ENCODE data around the gene ARMC6.
"Not testable (repeated sequence)": the region's sequence is repeated elsewhere in the genome, so short reads cannot be mapped to it uniquely, and the experiment has no call there.

ARMC6 gene

GRCh38 chr19:19074196-19074882 lies 40.9 kb downstream of the ARMC6 start:
- DNase-seq (ENCODE audit: low read depth), result no peak

- no peak for DNase-seq (ENCODE audit: low read depth)
Measured at GRCh38 chr19:19075126-19075525, 41.7 kb downstream of the ARMC6 start.

GRCh38 chr19:19076476-19076875 lies 43.1 kb downstream of the ARMC6 start:
- DNase-seq (ENCODE audit: low read depth), result no peak

GRCh38 chr19:19077103-19077502 lies 43.7 kb downstream of the ARMC6 start:
- DNase-seq (ENCODE audit: low read depth), result no peak

- DNase-seq (ENCODE audit: low read depth), result no peak
Measured at GRCh38 chr19:19078801-19079200, 45.4 kb downstream of the ARMC6 start.

- no peak for DNase-seq (ENCODE audit: low read depth)
Measured at GRCh38 chr19:19079571-19079970, 46.2 kb downstream of the ARMC6 start.

- no peak for DNase-seq (ENCODE audit: low read depth)
Measured at GRCh38 chr19:19081642-19082151, 48.3 kb downstream of the ARMC6 start.

GRCh38 chr19:19083413-19084178 lies 50.2 kb downstream of the ARMC6 start:
- no peak for DNase-seq (ENCODE audit: low read depth)

- no peak for DNase-seq (ENCODE audit: low read depth)
Measured at GRCh38 chr19:19087676-19088075, 54.3 kb downstream of the ARMC6 start.

GRCh38 chr19:19094513-19094912 lies 61.1 kb downstream of the ARMC6 start:
- DNase-seq (ENCODE audit: low read depth), result no peak

- no peak for DNase-seq (ENCODE audit: low read depth)
Measured at GRCh38 chr19:19095691-19096090, 62.3 kb downstream of the ARMC6 start.

GRCh38 chr19:19096641-19097627 lies 63.5 kb downstream of the ARMC6 start:
- DNase-seq (ENCODE audit: low read depth), result no peak

- DNase-seq (ENCODE audit: low read depth), result no peak
Measured at GRCh38 chr19:19098084-19098702, 64.8 kb downstream of the ARMC6 start.

GRCh38 chr19:19098703-19099632 lies 65.6 kb downstream of the ARMC6 start:
- no peak for DNase-seq (ENCODE audit: low read depth)

- no peak for DNase-seq (ENCODE audit: low read depth)
Measured at GRCh38 chr19:19101540-19101939, 68.1 kb downstream of the ARMC6 start.

- not testable (repeated sequence) for DNase-seq (ENCODE audit: low read depth)
Measured at GRCh38 chr19:19102566-19102965, 69.2 kb downstream of the ARMC6 start.

- no peak for DNase-seq (ENCODE audit: low read depth)
Measured at GRCh38 chr19:19103167-19103566, 69.8 kb downstream of the ARMC6 start.

- no peak for DNase-seq (ENCODE audit: low read depth)
Measured at GRCh38 chr19:19105365-19106055, 72.1 kb downstream of the ARMC6 start.

GRCh38 chr19:19106056-19106551 lies 72.7 kb downstream of the ARMC6 start:
- DNase-seq (ENCODE audit: low read depth), result no peak

GRCh38 chr19:19106938-19107337 lies 73.5 kb downstream of the ARMC6 start:
- not testable (repeated sequence) for DNase-seq (ENCODE audit: low read depth)

Measured in T follicular helper cell (primary cell).